Fibroblast of peridontal ligament (primary cell): ENCODE measurements around the gene TASP1.
"Not testable (repeated sequence)": the region's sequence is repeated elsewhere in the genome, so short reads cannot be mapped to it uniquely, and the experiment has no call there.

Source experiments
- DNase-seq: peaks from one replicate; pipeline ENCODE4 v3.0.0-alpha.2; 2010; ENCODE audit errors: extremely low read depth

The TASP1 gene

GRCh38 chr20:13648291-13649228, 9.8 kb upstream of the TASP1 start:
- DNase-seq, result no peak

GRCh38 chr20:13644010-13644409, 5.3 kb upstream of the TASP1 start:
- no peak for DNase-seq

- no peak for DNase-seq
Observed at GRCh38 chr20:13639150-13639497, 392 bp upstream of the TASP1 start.

- no peak for DNase-seq
Observed at GRCh38 chr20:13638162-13638495, 603 bp downstream of the TASP1 start.

GRCh38 chr20:13632431-13632830, 6.3 kb downstream of the TASP1 start:
- no peak for DNase-seq

- DNase-seq, result peak; percentile 45
Observed at GRCh38 chr20:13627525-13627924, 11.2 kb downstream of the TASP1 start.

- DNase-seq, result no peak
Observed at GRCh38 chr20:13626724-13627123, 12.0 kb downstream of the TASP1 start.

- DNase-seq, result no peak
Observed at GRCh38 chr20:13625304-13625979, 13.3 kb downstream of the TASP1 start.

- peak; percentile 52 for DNase-seq
Observed at GRCh38 chr20:13619415-13619814, 19.3 kb downstream of the TASP1 start.

GRCh38 chr20:13618456-13618855, 20.3 kb downstream of the TASP1 start:
- DNase-seq, result not testable (repeated sequence)

- not testable (repeated sequence) for DNase-seq
Observed at GRCh38 chr20:13617585-13617984, 21.1 kb downstream of the TASP1 start.

- not testable (repeated sequence) for DNase-seq
Observed at GRCh38 chr20:13616713-13617112, 22.0 kb downstream of the TASP1 start.

- DNase-seq, result peak; percentile 30
Observed at GRCh38 chr20:13613917-13614316, 24.8 kb downstream of the TASP1 start.

GRCh38 chr20:13611611-13612125, 27.1 kb downstream of the TASP1 start:
- DNase-seq, result no peak

- no peak for DNase-seq
Observed at GRCh38 chr20:13610184-13610583, 28.5 kb downstream of the TASP1 start.

GRCh38 chr20:13608066-13608465, 30.7 kb downstream of the TASP1 start:
- no peak for DNase-seq

- DNase-seq, result not testable (repeated sequence)
Observed at GRCh38 chr20:13593423-13593822, 45.3 kb downstream of the TASP1 start.

- DNase-seq, result no peak
Observed at GRCh38 chr20:13588049-13588448, 50.7 kb downstream of the TASP1 start.

- DNase-seq, result no peak
Observed at GRCh38 chr20:13587370-13587769, 51.4 kb downstream of the TASP1 start.

GRCh38 chr20:13586133-13586532, 52.6 kb downstream of the TASP1 start:
- no peak for DNase-seq

- DNase-seq, result no peak
Observed at GRCh38 chr20:13581451-13581850, 57.3 kb downstream of the TASP1 start.

GRCh38 chr20:13580707-13581106, 58.0 kb downstream of the TASP1 start:
- no peak for DNase-seq

GRCh38 chr20:13574071-13574470, 64.7 kb downstream of the TASP1 start:
- no peak for DNase-seq
